ENCODE results near the gene NEURL1. TPM values are rescaled to one million over a fixed set of nuclear protein-coding genes. Genes with fewer than 3 reads are reported as not detected.
A peak's percentile ranks its signal among the peaks of the same experiment; 100 is the strongest.

Gene NEURL1
- total RNA-seq, 6 experiments from 2014 or later: 0.06 to 0.46 (median 0.27) TPM

DNA sequence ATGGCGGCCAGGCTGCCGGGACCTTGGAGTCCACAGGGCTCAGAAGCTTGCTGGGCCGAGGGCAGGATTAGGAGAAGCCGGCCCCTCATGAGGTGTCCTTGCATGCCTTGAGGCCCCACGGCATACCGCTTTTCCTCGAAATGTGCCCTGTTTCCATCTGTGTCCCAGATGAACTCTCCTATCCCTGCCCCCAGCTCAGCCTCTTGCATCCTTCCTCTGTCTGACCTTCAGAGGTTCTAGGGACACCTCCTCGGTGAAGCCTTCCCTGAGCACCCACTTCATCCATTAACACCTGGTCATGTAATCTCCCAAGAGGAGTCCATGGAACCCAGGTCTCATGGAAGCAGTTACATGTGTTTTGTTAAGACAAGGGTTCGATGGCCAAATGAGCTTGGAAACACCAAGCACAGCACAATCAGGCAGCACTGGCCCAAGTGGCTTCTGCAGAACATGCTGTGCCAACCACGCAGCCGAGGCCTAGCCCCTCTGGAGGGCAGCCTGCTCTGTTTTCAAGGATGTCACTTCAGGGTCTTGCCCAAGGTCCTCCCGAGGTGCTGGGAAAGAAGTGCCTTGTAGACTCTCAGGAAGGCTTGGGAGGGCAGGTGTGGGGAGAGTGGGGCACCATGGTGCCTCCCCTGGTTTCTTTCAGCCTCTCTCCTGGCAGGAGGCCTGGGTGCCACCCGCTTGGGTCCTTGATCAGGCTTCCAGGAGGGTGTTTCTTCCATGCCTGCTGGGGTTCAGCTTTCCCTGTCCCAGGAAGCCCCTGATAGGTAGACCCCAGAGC is 124.3 kb downstream of the NEURL1 start:
- H3K27ac Mint-ChIP-seq: peak overlapping the region; percentile 83
- no peak for DNase-seq
- H3K27me3 Mint-ChIP-seq (ENCODE audit: insufficient read depth): peaks cover 23% of the 10 kb centered on the region
- peaks cover 83% of the 10 kb centered on the region for H3K4me1 Mint-ChIP-seq (ENCODE audit: low read depth)
- peak overlapping the region; percentile 39; the same call in 1 of the 2 replicates for H3K4me3 Mint-ChIP-seq
- no peaks in the 10 kb centered on the region for H3K9me3 Mint-ChIP-seq
- TF ChIP-seq, protein P1, sequence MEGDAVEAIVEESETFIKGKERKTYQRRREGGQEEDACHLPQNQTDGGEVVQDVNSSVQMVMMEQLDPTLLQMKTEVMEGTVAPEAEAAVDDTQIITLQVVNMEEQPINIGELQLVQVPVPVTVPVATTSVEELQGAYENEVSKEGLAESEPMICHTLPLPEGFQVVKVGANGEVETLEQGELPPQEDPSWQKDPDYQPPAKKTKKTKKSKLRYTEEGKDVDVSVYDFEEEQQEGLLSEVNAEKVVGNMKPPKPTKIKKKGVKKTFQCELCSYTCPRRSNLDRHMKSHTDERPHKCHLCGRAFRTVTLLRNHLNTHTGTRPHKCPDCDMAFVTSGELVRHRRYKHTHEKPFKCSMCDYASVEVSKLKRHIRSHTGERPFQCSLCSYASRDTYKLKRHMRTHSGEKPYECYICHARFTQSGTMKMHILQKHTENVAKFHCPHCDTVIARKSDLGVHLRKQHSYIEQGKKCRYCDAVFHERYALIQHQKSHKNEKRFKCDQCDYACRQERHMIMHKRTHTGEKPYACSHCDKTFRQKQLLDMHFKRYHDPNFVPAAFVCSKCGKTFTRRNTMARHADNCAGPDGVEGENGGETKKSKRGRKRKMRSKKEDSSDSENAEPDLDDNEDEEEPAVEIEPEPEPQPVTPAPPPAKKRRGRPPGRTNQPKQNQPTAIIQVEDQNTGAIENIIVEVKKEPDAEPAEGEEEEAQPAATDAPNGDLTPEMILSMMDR (IDR thresholded peaks at IDR 0.05): no peak
- peaks cover 32% of the 10 kb centered on the region for H3K36me3 Mint-ChIP-seq (ENCODE audit: low read depth)

DNA sequence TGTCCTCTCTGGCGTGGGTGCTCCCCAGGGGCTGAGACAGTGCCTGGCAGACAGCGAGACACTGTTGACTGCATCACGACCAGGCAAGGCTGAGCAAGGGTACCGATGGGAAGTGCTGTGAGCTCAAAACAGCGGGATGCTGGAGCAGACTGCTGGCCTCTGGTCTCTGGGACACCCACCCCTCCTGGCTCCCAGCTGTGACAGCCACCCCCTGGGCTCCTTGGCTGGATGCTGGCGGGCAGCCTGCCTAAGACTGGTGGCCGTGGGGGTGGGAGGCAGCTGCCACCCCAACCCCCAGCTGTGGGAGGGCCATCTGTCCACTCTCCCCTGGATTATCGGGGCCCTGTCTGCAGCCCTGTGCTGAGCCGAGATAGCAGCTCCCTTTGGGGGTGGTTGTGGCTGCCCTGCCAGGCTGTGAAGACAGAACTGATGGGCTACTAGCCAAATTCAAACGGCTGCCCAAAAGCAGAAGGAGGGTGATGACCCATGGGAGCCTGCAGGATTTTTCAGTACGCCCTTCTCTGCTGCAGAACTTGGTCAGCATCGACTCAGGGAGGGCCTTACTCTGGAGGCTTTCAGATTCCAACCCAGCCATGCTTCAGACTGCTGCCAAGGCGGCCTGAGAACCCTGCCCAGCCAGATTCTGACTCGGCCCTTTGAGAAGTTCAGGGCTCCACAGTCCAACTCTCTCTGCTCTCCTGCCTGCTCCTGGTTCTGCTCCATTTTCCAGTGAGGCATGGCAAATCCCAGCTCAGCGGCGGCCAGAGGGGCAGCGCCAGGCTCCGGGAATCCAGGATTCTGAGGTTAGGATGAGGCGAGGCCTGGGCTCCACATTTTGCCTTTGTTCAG is 125.3 kb downstream of the NEURL1 start:
- Mint-ChIP-seq H3K9me3 (no peaks in the 10 kb centered on the region), H3K4me3 (peak overlapping the region; percentile 36), H3K27me3 (ENCODE audit: insufficient read depth) (peaks cover 20% of the 10 kb centered on the region), H3K27ac (peak overlapping the region; percentile 83), H3K4me1 (ENCODE audit: low read depth) (peaks cover 73% of the 10 kb centered on the region), H3K36me3 (ENCODE audit: low read depth) (peaks cover 32% of the 10 kb centered on the region)
- peak; percentile 37 for DNase-seq
- TF ChIP-seq, protein P1 (IDR thresholded peaks at IDR 0.05): no peak

DNA sequence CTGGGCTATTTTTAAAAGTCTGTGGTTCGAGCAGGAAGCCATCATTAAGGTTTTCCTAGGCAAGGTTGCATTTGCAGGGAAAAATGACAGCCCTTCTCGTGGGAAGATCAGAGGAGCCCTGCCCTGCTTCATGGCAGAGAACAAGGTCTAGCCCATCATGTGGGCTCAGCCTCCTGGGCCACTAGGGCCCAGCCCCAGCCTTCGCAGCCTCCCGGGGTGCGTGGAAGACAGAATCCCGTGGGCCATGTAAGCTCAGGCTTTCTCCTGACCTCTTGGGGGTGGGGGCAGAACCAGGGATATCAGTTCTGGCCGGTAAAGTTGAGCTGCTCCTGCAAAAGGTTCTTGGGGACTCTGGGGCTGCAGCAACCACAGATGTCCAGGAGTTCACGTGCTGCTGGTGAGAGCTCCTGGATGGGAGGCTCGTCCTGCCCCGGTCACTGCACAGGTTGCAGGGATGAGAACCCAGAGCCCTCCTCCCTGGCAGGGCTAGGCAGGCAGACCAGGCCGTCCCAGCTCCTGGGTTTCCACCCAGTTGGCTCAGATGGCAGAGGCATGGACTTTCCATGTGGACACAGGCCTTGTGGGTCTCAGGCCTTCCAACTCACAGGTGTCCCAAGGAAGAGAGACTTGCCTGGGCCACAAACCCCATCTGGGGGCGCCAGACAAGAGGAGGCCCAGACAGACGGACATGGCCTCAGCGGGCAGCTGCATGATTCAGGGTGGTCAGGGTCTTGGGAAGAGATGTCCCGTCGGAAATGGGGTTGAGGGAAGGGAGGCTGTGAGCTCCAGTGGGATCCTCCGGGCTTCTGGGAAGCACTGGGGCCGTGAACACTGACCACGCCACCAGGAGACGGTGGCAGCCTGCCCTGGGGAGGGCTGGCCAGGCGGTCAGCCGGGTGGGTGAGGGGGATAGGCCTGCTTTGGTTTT is 126.2 kb downstream of the NEURL1 start:
- Mint-ChIP-seq H3K36me3 (ENCODE audit: low read depth) (peaks cover 31% of the 10 kb centered on the region), H3K4me1 (ENCODE audit: low read depth) (peaks cover 64% of the 10 kb centered on the region), H3K9me3 (no peaks in the 10 kb centered on the region), H3K4me3 (peak overlapping the region; percentile 36), H3K27ac (peak overlapping the region; percentile 83), H3K27me3 (ENCODE audit: insufficient read depth) (peaks cover 20% of the 10 kb centered on the region)
- TF ChIP-seq, protein P1 (IDR thresholded peaks at IDR 0.05): peak; percentile 23; the same call in 1 of the 2 replicates
- no peak for DNase-seq

DNA sequence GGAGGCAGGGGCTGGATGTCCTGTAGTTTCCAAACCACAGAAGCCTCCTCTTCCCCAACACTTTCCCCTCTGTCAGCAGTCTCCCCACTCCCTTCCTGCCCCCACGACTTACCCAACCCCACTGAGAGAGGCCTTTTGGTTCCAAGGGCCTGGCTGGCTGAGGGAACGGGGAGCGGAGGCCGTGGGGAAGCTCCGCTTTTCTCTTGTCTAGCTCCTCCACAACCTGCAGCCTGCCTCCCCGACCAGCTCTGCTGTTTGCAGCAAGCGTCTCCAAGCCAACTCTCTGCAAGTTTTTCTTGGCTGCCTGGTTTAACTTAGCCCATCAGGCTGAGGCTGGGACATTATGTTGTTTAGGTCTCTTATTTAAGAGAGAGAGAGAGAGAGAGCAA is 126.8 kb downstream of the NEURL1 start:
- DNase-seq: no peak
- no peak overlapping the region for H3K4me3 Mint-ChIP-seq
- H3K4me1 Mint-ChIP-seq (ENCODE audit: low read depth): peaks cover 57% of the 10 kb centered on the region
- H3K27ac Mint-ChIP-seq: peak overlapping the region; percentile 11
- H3K36me3 Mint-ChIP-seq (ENCODE audit: low read depth): peaks cover 24% of the 10 kb centered on the region
- H3K9me3 Mint-ChIP-seq: no peaks in the 10 kb centered on the region
- peaks cover 18% of the 10 kb centered on the region for H3K27me3 Mint-ChIP-seq (ENCODE audit: insufficient read depth)
- TF ChIP-seq, protein P1 (IDR thresholded peaks at IDR 0.05): no peak
